ACC112 (cell line): ENCODE measurements around the gene ACOT13.
"Not testable (repeated sequence)": the region's sequence is repeated elsewhere in the genome, so short reads cannot be mapped to it uniquely, and the experiment has no call there.

Experiments used
- H2AFZ ChIP-seq: fragments of 200-600 bp; sonication (generic); one replicate; pipeline ENCODE4 v1.6.0; 2017; ENCODE audit warnings: antibody characterized with exemption, low read length; ENCODE audit not compliant: unreplicated experiment
- H3K27ac ChIP-seq: fragments of 200-600 bp; sonication (generic); 2 replicates; pipeline ENCODE4 v1.5.1; 2014; ENCODE audit warnings: low read depth, mild to moderate bottlenecking, antibody characterized with exemption, low read length, moderate library complexity
- H3K27me3 ChIP-seq: fragments of 200-600 bp; sonication (generic); 2 replicates; pipeline ENCODE4 v1.6.1; 2014; ENCODE audit warnings: mild to moderate bottlenecking, antibody characterized with exemption, low read length, moderate library complexity, mixed read lengths; ENCODE audit not compliant: insufficient read depth
- H3K36me3 ChIP-seq: fragments of 200-600 bp; sonication (generic); 2 replicates; pipeline ENCODE4 v1.6.1; 2016; ENCODE audit warnings: mild to moderate bottlenecking, antibody characterized with exemption, low read length, moderate library complexity, mixed read lengths; ENCODE audit not compliant: insufficient read depth
- H3K4me1 ChIP-seq: fragments of 200-600 bp; sonication (generic); one replicate; pipeline ENCODE4 v1.6.1; 2016; ENCODE audit warnings: low read length, mixed read lengths; ENCODE audit not compliant: insufficient read depth, unreplicated experiment, control insufficient read depth
- H3K4me3 ChIP-seq: fragments of 200-600 bp; sonication (generic); 2 replicates; pipeline ENCODE4 v1.5.1; 2014; ENCODE audit warnings: mild to moderate bottlenecking, low read depth, low read length
- H3K79me2 ChIP-seq: fragments of 200-600 bp; sonication (generic); one replicate; pipeline ENCODE4 v1.6.0; 2016; ENCODE audit warnings: low read length; ENCODE audit not compliant: control insufficient read depth, unreplicated experiment, insufficient read depth

The ACOT13 gene

GRCh38 chr6:24710519-24711303, 43.8 kb downstream of the ACOT13 start:
- H3K27ac ChIP-seq = no peak overlapping the region
- H3K36me3 ChIP-seq = peaks cover 76% of the 10 kb centered on the region
- H3K4me1 ChIP-seq = peaks cover 18% of the 10 kb centered on the region
- peaks cover 61% of the 10 kb centered on the region for H3K79me2 ChIP-seq
- no peak overlapping the region for H3K4me3 ChIP-seq
- no peak overlapping the region for H2AFZ ChIP-seq
- no peaks in the 10 kb centered on the region for H3K27me3 ChIP-seq

DNA sequence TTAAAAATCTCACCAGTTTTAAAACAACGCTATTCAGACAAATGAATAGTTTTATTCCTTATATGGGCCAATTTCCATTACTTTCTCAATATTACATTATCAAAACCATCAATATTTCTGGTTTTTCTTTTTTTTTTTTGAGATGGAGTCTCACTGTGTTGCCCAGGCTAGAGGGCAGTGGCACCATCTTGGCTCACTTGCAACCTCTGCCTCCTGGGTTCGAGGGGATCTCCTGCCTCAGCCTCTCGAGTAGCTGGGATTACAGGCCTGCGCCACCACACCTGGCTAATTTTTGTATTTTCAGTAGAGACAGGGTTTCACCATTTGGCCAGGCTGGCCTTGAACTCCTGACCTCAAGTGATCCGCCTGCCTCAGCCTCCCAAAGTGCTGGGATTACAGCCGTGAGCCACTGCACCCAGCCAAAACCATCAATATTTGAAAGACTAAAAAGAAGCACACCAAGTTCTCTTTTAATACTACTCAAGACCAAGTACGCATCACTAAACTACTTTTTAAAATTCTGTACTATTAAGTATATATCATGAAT, 49.8 kb downstream of the ACOT13 start:
- H3K27ac ChIP-seq, H2AFZ ChIP-seq, H3K27me3 ChIP-seq: not testable (repeated sequence)
- Histone ChIP-seq H3K36me3 (peaks cover 62% of the 10 kb centered on the region), H3K4me1 (peaks cover 32% of the 10 kb centered on the region), H3K79me2 (peaks cover 88% of the 10 kb centered on the region), H3K4me3 (peak overlapping the region; percentile 98)

- no peak overlapping the region for H2AFZ ChIP-seq
- H3K79me2 ChIP-seq = peaks cover 71% of the 10 kb centered on the region
- peaks cover 52% of the 10 kb centered on the region for H3K36me3 ChIP-seq
- peak overlapping the region; percentile 98 for H3K4me3 ChIP-seq
- H3K27me3 ChIP-seq = no peaks in the 10 kb centered on the region
- H3K4me1 ChIP-seq = peaks cover 31% of the 10 kb centered on the region
- H3K27ac ChIP-seq = peak overlapping the region; percentile 90
Measured at GRCh38 chr6:24718449-24719124, 51.7 kb downstream of the ACOT13 start.

- no peak within 1 kb of the TSS for H2AFZ ChIP-seq
- H3K4me1 ChIP-seq = peaks cover 26% of the 10 kb centered on the region
- no peaks in the 10 kb centered on the region for H3K27me3 ChIP-seq
- H3K36me3 ChIP-seq = peaks cover 45% of the 10 kb centered on the region
- peak within 1 kb of the TSS; percentile 90 for H3K27ac ChIP-seq
- H3K79me2 ChIP-seq = peaks cover 64% of the 10 kb centered on the region
- peak within 1 kb of the TSS; percentile 98 for H3K4me3 ChIP-seq
Measured at GRCh38 chr6:24719125-24719971, 52.5 kb downstream of the ACOT13 start, which contains the start of gene C6orf62. Gene C6orf62 (minus strand): TSS chr6:24719154. CDS start chr6:24718668, 486 bp downstream.

- Histone ChIP-seq H2AFZ (no peak overlapping the region), H3K4me3 (peak overlapping the region; percentile 98), H3K36me3 (peaks cover 36% of the 10 kb centered on the region), H3K79me2 (peaks cover 56% of the 10 kb centered on the region), H3K4me1 (peaks cover 19% of the 10 kb centered on the region), H3K27me3 (no peaks in the 10 kb centered on the region), H3K27ac (peak overlapping the region; percentile 90)
Measured at GRCh38 chr6:24720131-24720603, 53.3 kb downstream of the ACOT13 start.

GRCh38 chr6:24720604-24721460, 54.0 kb downstream of the ACOT13 start:
- H3K4me1 ChIP-seq = peaks cover 13% of the 10 kb centered on the region

DNA sequence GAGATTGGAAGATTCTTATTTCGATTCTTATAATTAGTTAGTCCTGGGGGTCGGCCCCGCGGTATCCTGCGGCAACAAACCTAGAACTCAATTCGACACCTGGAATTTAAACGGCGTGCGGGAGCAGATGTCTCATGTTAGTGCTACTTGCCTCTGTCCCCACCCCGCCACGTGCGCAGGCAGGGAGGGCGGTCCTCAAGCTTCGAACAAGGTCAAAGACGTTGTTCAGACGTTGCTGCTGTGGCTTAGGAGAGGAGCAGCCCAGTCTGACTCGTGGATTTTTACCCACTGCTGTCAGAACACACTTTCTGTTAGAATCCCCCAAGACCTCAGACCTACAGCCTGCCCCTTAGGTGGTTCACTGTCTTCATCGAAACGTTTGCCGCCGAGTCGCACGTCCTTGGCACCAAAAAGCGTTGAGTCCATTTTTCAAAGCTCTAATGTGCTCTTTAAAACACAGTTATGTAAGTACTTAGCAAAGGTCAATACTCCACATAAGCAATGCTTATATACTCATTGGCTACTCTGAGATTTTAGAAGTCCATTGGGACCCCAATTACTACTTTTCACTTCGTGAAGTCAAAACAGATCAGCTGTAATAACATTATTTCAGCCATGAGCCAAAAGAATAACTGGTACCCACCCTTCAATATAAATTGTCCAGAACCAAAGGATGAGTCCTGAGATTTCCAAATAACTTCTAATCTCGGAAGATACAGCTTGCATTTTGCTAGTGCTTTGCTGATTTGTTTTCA, 54.8 kb downstream of the ACOT13 start:
- peaks cover 28% of the 10 kb centered on the region for H3K36me3 ChIP-seq
- peak overlapping the region; percentile 77 for H3K4me3 ChIP-seq
- H2AFZ ChIP-seq = peak overlapping the region; percentile 7
- peak overlapping the region; percentile 90 for H3K27ac ChIP-seq
- H3K4me1 ChIP-seq = peaks cover 6% of the 10 kb centered on the region
- no peaks in the 10 kb centered on the region for H3K27me3 ChIP-seq
- peaks cover 41% of the 10 kb centered on the region for H3K79me2 ChIP-seq

More at GRCh38 chr6:24720604-24721460, 54.0 kb downstream of the ACOT13 start:
- peak overlapping the region; percentile 90 for H3K27ac ChIP-seq
- peaks cover 49% of the 10 kb centered on the region for H3K79me2 ChIP-seq
- H3K27me3 ChIP-seq = no peaks in the 10 kb centered on the region
- H2AFZ ChIP-seq = peak overlapping the region; percentile 67
- peak overlapping the region; percentile 98 for H3K4me3 ChIP-seq
- H3K36me3 ChIP-seq = peaks cover 35% of the 10 kb centered on the region

DNA sequence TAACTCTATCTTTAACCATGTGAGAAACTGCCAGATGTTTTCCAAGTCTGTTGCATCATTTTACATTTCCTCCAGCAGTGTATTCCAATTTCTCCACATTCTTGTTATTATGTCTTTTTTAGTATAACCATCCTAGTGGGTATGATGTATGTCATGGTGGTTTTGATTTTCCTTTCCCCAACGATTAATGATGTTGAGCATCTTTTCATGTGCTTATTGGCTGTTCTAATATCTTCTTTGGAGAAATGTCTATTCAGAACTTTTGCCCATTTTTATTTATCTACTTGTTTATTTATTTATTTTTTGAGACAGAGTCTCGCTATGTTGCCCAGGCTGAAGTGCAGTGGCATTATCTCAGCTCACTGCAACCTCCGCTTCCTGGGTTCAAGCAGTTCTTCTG, 56.4 kb downstream of the ACOT13 start:
- Histone ChIP-seq H3K79me2 (peaks cover 25% of the 10 kb centered on the region), H3K27me3 (no peaks in the 10 kb centered on the region), H3K4me3 (no peak overlapping the region), H2AFZ (no peak overlapping the region), H3K36me3 (peaks cover 14% of the 10 kb centered on the region), H3K4me1 (no peaks in the 10 kb centered on the region), H3K27ac (no peak overlapping the region)

DNA sequence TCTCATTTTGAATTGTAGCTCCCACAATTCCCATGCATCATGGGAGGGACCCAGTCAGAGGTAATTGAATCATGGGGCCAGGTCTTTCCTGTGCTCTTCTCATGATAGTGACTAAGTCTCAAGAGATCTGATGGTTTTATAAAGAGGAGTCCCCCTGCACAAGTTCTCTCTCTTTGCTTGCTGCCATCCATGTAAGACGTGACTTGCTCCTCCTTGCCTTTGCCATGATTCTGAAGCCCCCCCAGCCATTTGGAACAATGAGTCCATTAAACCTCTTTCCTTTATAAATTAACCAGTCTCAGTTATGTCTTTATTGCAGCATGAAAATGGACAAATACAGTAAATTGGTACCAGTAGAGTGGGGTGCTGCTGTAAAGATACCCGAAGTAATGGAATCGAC, 63.8 kb downstream of the ACOT13 start:
- not testable (repeated sequence) for H2AFZ ChIP-seq, H3K27me3 ChIP-seq, H3K36me3 ChIP-seq, H3K79me2 ChIP-seq, H3K4me1 ChIP-seq, H3K27ac ChIP-seq, H3K4me3 ChIP-seq
